K562 (cell line): ENCODE data around the gene TRIM44. TPM values are rescaled to one million over a fixed set of nuclear protein-coding genes. Genes with fewer than 3 reads are reported as not detected.
A peak's percentile ranks its signal among the peaks of the same experiment; 100 is the strongest.

Experiments used
- ATAC-seq: fragments of 200-7000 bp; cut with Tn5 transposase; 3 replicates; pipeline ENCODE4 v1.9.1; 2020; ENCODE audit warnings: moderate library complexity
- Bru-seq: library from RNA; stranded (reverse); fragments of 400-500 nt; gene quantifications from one replicate; lab custom pipeline; 2021; lab: Mats Ljungman, UMichigan
- BruChase-seq, 2 experiments: library from RNA; stranded (reverse); fragments of 400-500 nt; gene quantifications; one replicate each; lab custom pipeline; 2021; lab: Mats Ljungman, UMichigan
- BruUV-seq: library from RNA; stranded (reverse); fragments of 400-500 nt; replicated peaks from 2 replicates; lab custom pipeline; 2021; lab: Mats Ljungman, UMichigan
- CTCF ChIA-PET: fragments of 300-600 bp; formaldehyde crosslinking; extraction: SDS; loops from one replicate; lab custom pipeline; 2021; ENCODE audit warnings: low intra/inter-chr PET ratio; lab: Yijun Ruan, JAX
- POLR2A ChIA-PET: fragments of 300-600, 350-650 bp; sonication (Branson Sonifier 250); formaldehyde crosslinking; extraction: SDS; loops from one replicate; lab custom pipeline; 2021; ENCODE audit warnings: antibody characterized with exemption, inconsistent platforms; lab: Yijun Ruan, JAX
- DNase-seq, 4 experiments: peaks; one replicate each; pipeline versions ENCODE4 v3.0.0 to v3.0.0-alpha.2; 2011 to 2018; ENCODE audit warnings: low spot score in 3 of 4, mixed read lengths in 3 of 4; ENCODE audit errors: extremely low read depth in 1 of 4
- FAIRE-seq: peaks from 2 replicates; lab custom pipeline; 2011; peaks lifted over from hg19 to GRCh38; lab: Jason Lieb, UNC
- H2AFZ ChIP-seq: 2 replicates; pipeline ENCODE4 v1.6.0; 2011; ENCODE audit warnings: low read depth, low read length, control low read depth, inconsistent platforms
- H3K27ac ChIP-seq: fragments of 200-600 bp; 3 replicates; pipeline ENCODE4 v1.8.0; 2011; ENCODE audit warnings: low read depth, mild to moderate bottlenecking, control low read depth, inconsistent platforms, low read length, moderate library complexity, mixed read lengths; ENCODE audit errors: extremely low read depth
- H3K27me3 ChIP-seq, 2 experiments: fragments of 300-600 bp in 1 of 2; 2 replicates in 1 of 2; 3 replicates in 1 of 2; pipeline versions ENCODE4 v1.6.0 to v1.8.0; 2011; ENCODE audit warnings: inconsistent platforms in 2 of 2, low read length in 2 of 2, mild to moderate bottlenecking in 1 of 2, mixed read lengths in 1 of 2, moderate library complexity in 1 of 2; ENCODE audit not compliant: control insufficient read depth in 2 of 2, insufficient read depth in 2 of 2
- H3K36me3 ChIP-seq: fragments of 300-600 bp; 3 replicates; pipeline ENCODE4 v1.8.0; 2011; ENCODE audit warnings: mild to moderate bottlenecking, low read length, inconsistent platforms; ENCODE audit not compliant: control insufficient read depth, insufficient read depth
- H3K4me1 ChIP-seq, 2 experiments: fragments of 200-600 bp in 1 of 2; replicated peaks in 1 of 2; 2 replicates in 1 of 2; 3 replicates in 1 of 2; pipeline versions ENCODE4 v1.5.1 to v1.8.0; 2011; ENCODE audit warnings: inconsistent platforms in 2 of 2, low read length in 2 of 2, mild to moderate bottlenecking in 1 of 2, mixed read lengths in 1 of 2, moderate library complexity in 1 of 2; ENCODE audit not compliant: control insufficient read depth in 2 of 2, insufficient read depth in 2 of 2
- H3K4me2 ChIP-seq: 2 replicates; pipeline ENCODE4 v1.6.1; 2011; ENCODE audit warnings: low read length, control low read depth, inconsistent platforms, mixed read lengths; ENCODE audit not compliant: insufficient read depth
- H3K4me3 ChIP-seq: fragments of 200-600 bp; sonication (generic), shearing (Covaris generic); 2 replicates; pipeline ENCODE4 v1.5.1; 2016; ENCODE audit warnings: control low read depth, inconsistent platforms
- H3K79me2 ChIP-seq: fragments of 200-600 bp; 3 replicates; pipeline ENCODE4 v1.8.0; 2011; ENCODE audit warnings: low read length, inconsistent platforms; ENCODE audit not compliant: control insufficient read depth, insufficient read depth
- H3K9ac ChIP-seq, 2 experiments: 2 replicates each; pipeline versions ENCODE4 v1.6.0 to v1.6.1; 2011; ENCODE audit warnings: low read depth in 2 of 2, low read length in 2 of 2, control low read depth in 1 of 2, inconsistent platforms in 1 of 2, mild to moderate bottlenecking in 1 of 2, mixed read lengths in 1 of 2; ENCODE audit not compliant: insufficient read depth in 1 of 2
- H3K9me1 ChIP-seq: one replicate; pipeline ENCODE4 v1.6.0; 2011; ENCODE audit warnings: inconsistent platforms, mild to moderate bottlenecking, low read length, moderate library complexity; ENCODE audit not compliant: control insufficient read depth, insufficient read depth
- H3K9me3 ChIP-seq: replicated peaks from 2 replicates; pipeline ENCODE4 v1.5.1; 2011; ENCODE audit warnings: low read depth, low read length, inconsistent platforms; ENCODE audit not compliant: control insufficient read depth, insufficient read depth
- H4K20me1 ChIP-seq: replicated peaks from 2 replicates; pipeline ENCODE4 v1.6.1; 2011; ENCODE audit warnings: low read length, inconsistent platforms, mixed read lengths; ENCODE audit not compliant: control insufficient read depth, insufficient read depth
- ARID1B ChIP-seq: fragments of 450-650 bp; IDR thresholded peaks from 2 replicates; pipeline ENCODE4 v1.6.1; 2016; ENCODE audit warnings: antibody characterized with exemption, mild to moderate bottlenecking, inconsistent platforms
- CBFA2T3 ChIP-seq: fragments of 450-650 bp; IDR thresholded peaks from 2 replicates; pipeline ENCODE4 v1.6.1; 2017
- FOXA3 ChIP-seq, 2 experiments: fragments of 450-650 bp in 1 of 2; sonication (generic) in 1 of 2; formaldehyde crosslinking; IDR thresholded peaks in 1 of 2; conservative IDR thresholded peaks in 1 of 2; 2 replicates each; pipeline versions ENCODE4 v1.4.0 to v1.8.0; 2020 to 2022; ENCODE audit warnings: mild to moderate bottlenecking in 2 of 2, missing genetic modification reagents in 1 of 2
- GABPA ChIP-seq: fragments of 200-800 bp; sonication (Bioruptor generic); conservative IDR thresholded peaks from 2 replicates; pipeline ENCODE4 v1.6.1; 2016; ENCODE audit warnings: low read depth, missing genetic modification characterization, missing compliant biosample characterization
- KDM4B ChIP-seq, 2 experiments: fragments of 450-650 bp in 1 of 2; sonication (generic) in 1 of 2; IDR thresholded peaks; 2 replicates each; pipeline ENCODE4 v1.6.1; 2016 to 2017; ENCODE audit warnings: borderline replicate concordance in 2 of 2, antibody characterized with exemption in 1 of 2, low read depth in 1 of 2, mild to moderate bottlenecking in 1 of 2
- KLF6 ChIP-seq: fragments of 250-450 bp; sonication (Bioruptor Pico); IDR thresholded peaks from 2 replicates; pipeline ENCODE4 v1.4.0; 2020; ENCODE audit warnings: mild to moderate bottlenecking, moderate library complexity, borderline replicate concordance
- NFXL1 ChIP-seq: fragments of 450-650 bp; formaldehyde crosslinking; IDR thresholded peaks from 2 replicates; pipeline ENCODE4 v1.4.0; 2021; ENCODE audit warnings: mild to moderate bottlenecking
- POLR2G ChIP-seq: fragments of 200-400 bp; formaldehyde crosslinking; IDR thresholded peaks from 2 replicates; pipeline ENCODE4 v1.6.1; 2017; ENCODE audit warnings: low read depth, mild to moderate bottlenecking, antibody characterized with exemption, low read length, moderate library complexity
- TOE1 ChIP-seq, 2 experiments: fragments of 450-650 bp in 1 of 2; sonication (generic) in 1 of 2; formaldehyde crosslinking in 1 of 2; IDR thresholded peaks; 2 replicates each; pipeline versions ENCODE4 v1.7.1 to v1.8.0; 2016 to 2022; ENCODE audit warnings: borderline replicate concordance in 2 of 2, mild to moderate bottlenecking in 2 of 2, antibody characterized with exemption in 1 of 2, inconsistent platforms in 1 of 2, low read depth in 1 of 2, missing genetic modification reagents in 1 of 2, moderate library complexity in 1 of 2
- WGBS: fragments of 100-300 bp; shearing (Covaris generic); methylation state at CpG from one replicate; pipeline ENCODE4 v1.1.6; 2016; ENCODE audit warnings: low coverage, mixed read lengths; ENCODE audit not compliant: insufficient coverage; ENCODE audit errors: missing lambda C conversion rate; 5-methylcytosine and 5-hydroxymethylcytosine counted together
- in situ Hi-C: fragments of 300-500 bp; cut with MboI; formaldehyde crosslinking; loops from 4 replicates; pipeline ENCODE4 v1.15.0; 2018; ENCODE audit warnings: inconsistent platforms, mixed read lengths
- intact Hi-C: fragments of 100-400 bp; cut with micrococcal nuclease; formaldehyde crosslinking; loops from 2 replicates; pipeline ENCODE4 v1.14.2; 2022
- long read RNA-seq, 3 experiments: library from polyadenylated mRNA in 2 of 3; library from RNA in 1 of 3; unstranded in 2 of 3; stranded (forward) in 1 of 3; transcript quantifications; one replicate each; pipeline ENCODE4 v2.0.0, GENCODE V29; 2019 to 2022
- polyA minus RNA-seq, 3 experiments: library from RNA; depleted of rRNA, polyadenylated mRNA; stranded (reverse); fragments of >200 nt; gene quantifications; 2 replicates each; pipeline ENCODE4 v1.2.3, GENCODE V29; 2011
- polyA plus RNA-seq, 8 experiments: library from polyadenylated mRNA; depleted of rRNA in 4 of 8; stranded (reverse) in 5 of 8; unstranded in 3 of 8; fragments of >200 nt; fragmentation: Nextera tagmentation in 2 of 8; fragmentation: Illumina TruSeq in 1 of 8; extraction: Ambion mirVana in 2 of 8; extraction: Trizol in 1 of 8; gene quantifications; 2 replicates each; pipeline versions ENCODE4 v1.2.1 to v1.2.3, GENCODE V29; 2011 to 2014; ENCODE audit warnings: inconsistent platforms in 1 of 8, missing spikeins in 1 of 8
- total RNA-seq, 7 experiments: library from RNA; depleted of rRNA in 6 of 7; stranded (reverse); fragments of >200 nt in 6 of 7; fragmentation: Illumina TruSeq in 2 of 7; extraction: Trizol in 2 of 7; gene quantifications; 2 replicates each; pipeline versions ENCODE4 v1.2.1 to v1.2.3, GENCODE V29; 2011 to 2021; ENCODE audit warnings: low replicate concordance in 1 of 7
- TF ChIP-seq, protein P1 (sequence below), 2 experiments: fragments of 200-800 bp in 1 of 2; sonication (Bioruptor generic) in 1 of 2; sonication (generic) in 1 of 2; formaldehyde crosslinking in 1 of 2; IDR thresholded peaks in 1 of 2; conservative IDR thresholded peaks in 1 of 2; 2 replicates each; pipeline versions ENCODE4 v1.5.0 to v1.6.1; 2016 to 2020; ENCODE audit warnings: missing compliant biosample characterization in 1 of 2, missing genetic modification characterization in 1 of 2, missing genetic modification reagents in 1 of 2

The TRIM44 gene, protein sequence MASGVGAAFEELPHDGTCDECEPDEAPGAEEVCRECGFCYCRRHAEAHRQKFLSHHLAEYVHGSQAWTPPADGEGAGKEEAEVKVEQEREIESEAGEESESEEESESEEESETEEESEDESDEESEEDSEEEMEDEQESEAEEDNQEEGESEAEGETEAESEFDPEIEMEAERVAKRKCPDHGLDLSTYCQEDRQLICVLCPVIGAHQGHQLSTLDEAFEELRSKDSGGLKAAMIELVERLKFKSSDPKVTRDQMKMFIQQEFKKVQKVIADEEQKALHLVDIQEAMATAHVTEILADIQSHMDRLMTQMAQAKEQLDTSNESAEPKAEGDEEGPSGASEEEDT
- 15.0 and 29.3 TPM in 2 replicates for total RNA-seq (2011; cell fraction: chromatin; rRNA removed; ENCODE audit: low replicate concordance)
- total RNA-seq (2011; cell fraction: nucleolus; rRNA removed), result 4.5 and 8.6 TPM in 2 replicates
- 12.8 and 26.0 TPM in 2 replicates for total RNA-seq (2011; cell fraction: nucleoplasm; rRNA removed)
- total RNA-seq (2014; rRNA removed) (20.7 and 37.0 TPM in 2 replicates), total RNA-seq (2014; rRNA removed; fragmentation: Illumina TruSeq; extraction: Trizol) (38.0 and 40.3 TPM in 2 replicates), total RNA-seq (2015; rRNA removed; fragmentation: Illumina TruSeq; extraction: Trizol) (30.3 and 31.9 TPM in 2 replicates), total RNA-seq (2021) (52.3 and 62.5 TPM in 2 replicates), polyA plus RNA-seq (2011; rRNA removed) (101 and 105 TPM in 2 replicates), polyA plus RNA-seq (2014; fragmentation: Illumina TruSeq; extraction: Trizol) (79.0 and 89.1 TPM in 2 replicates), polyA plus RNA-seq (2014; fragmentation: Nextera tagmentation; extraction: Ambion mirVana) (10 to 100 TPM in 1 of 2 experiments, 1 to 10 TPM in 1; 8.3 to 12.1 TPM), polyA plus RNA-seq (2014; rRNA removed) (20.9 and 37.2 TPM in 2 replicates), polyA minus RNA-seq (2011; rRNA and poly(A)+ RNA removed) (136 and 153 TPM in 2 replicates), Bru-seq, nascent RNA (percentile 82 among the genes with signal in this experiment), BruChase-seq, experiment 1, labeled RNA remaining after a 2-hour chase (percentile 88 among the genes with signal in this experiment), BruChase-seq, experiment 2, labeled RNA remaining after a 6-hour chase (percentile 88 among the genes with signal in this experiment)
- 33.2 and 61.8 TPM in 2 replicates for polyA plus RNA-seq (2011; cell fraction: cytosol; rRNA removed)
- polyA plus RNA-seq (2011; cell fraction: nucleus; rRNA removed), result 96.2 and 126 TPM in 2 replicates
- polyA plus RNA-seq (2012), result 36.5 and 64.3 TPM in 2 replicates
- polyA minus RNA-seq (2011; cell fraction: cytosol; rRNA and poly(A)+ RNA removed), result 42.9 and 45.3 TPM in 2 replicates
- polyA minus RNA-seq (2011; cell fraction: nucleus; rRNA and poly(A)+ RNA removed), result 9.0 and 16.4 TPM in 2 replicates
- long read RNA-seq, experiment 1, full-length matches to known transcripts, result 331 of 393 reads
- long read RNA-seq, experiment 1, partial matches to known transcripts, result 7 of 393 reads
- long read RNA-seq, experiment 1, other reads (novel, unspliced or antisense), result 55 of 393 reads
- long read RNA-seq, experiment 2, full-length matches to known transcripts, result 11 of 86 reads
- long read RNA-seq, experiment 2, partial matches to known transcripts, result 1 of 86 reads
- long read RNA-seq, experiment 2, other reads (novel, unspliced or antisense), result 74 of 86 reads
- long read RNA-seq, experiment 3, full-length matches to known transcripts, result 22 of 33 reads
- long read RNA-seq, experiment 3, partial matches to known transcripts, result 2 of 33 reads
- long read RNA-seq, experiment 3, other reads (novel, unspliced or antisense), result 9 of 33 reads

DNA sequence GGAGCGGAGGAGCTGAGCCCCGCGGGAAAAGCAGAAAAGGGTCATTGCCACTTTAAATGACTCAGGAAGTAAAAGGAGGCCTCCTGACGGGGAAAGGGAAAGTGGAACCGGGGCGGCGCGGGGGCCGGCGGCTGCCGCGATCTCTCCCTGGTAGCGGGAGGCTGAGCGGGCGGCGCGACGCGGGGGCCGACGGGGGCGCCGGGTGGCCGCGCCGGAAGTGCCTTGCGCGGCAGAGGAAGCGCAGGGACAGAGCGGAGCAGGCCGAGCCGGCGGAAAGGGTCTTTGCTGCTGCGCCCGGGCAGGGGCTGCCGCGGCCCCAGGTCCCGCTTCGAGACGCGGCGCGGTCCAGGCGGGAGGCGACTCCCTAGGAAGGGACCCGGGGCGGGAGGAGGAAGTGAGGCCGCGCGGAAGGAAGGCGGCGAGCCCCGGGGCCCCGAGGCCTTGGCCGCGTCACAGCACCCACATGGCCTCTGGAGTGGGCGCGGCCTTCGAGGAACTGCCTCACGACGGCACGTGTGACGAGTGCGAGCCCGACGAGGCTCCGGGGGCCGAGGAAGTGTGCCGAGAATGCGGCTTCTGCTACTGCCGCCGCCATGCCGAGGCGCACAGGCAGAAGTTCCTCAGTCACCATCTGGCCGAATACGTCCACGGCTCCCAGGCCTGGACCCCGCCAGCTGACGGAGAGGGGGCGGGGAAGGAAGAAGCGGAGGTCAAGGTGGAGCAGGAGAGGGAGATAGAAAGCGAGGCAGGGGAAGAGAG is at the start of gene TRIM44:
TSS of gene TRIM44 (plus strand) at position 127 of the 759 bp plus-strand sequence. CDS start at position 464, 337 bp downstream.
- Histone ChIP-seq H4K20me1 (no peaks in the 10 kb centered on the region), H3K27ac (peak within 1 kb of the TSS; percentile 89), H3K4me3 (peak within 1 kb of the TSS; percentile 58), H3K9ac (peak within 1 kb of the TSS; percentile 78 to 93), H3K36me3 (peaks cover 8% of the 10 kb centered on the region; the same call in 2 of the 3 replicates), H3K9me3 (no peaks in the 10 kb centered on the region), H3K79me2 (peaks cover 48% of the 10 kb centered on the region), H2AFZ (peak within 1 kb of the TSS; percentile 95), H3K27me3 (peaks cover 2 to 3% of the 10 kb centered on the region in 2 experiments; a peak in 4 of 5 replicates), H3K4me2 (peak within 1 kb of the TSS; percentile 92), H3K4me1 (peaks cover 0 to 16% of the 10 kb centered on the region in 2 experiments; a peak in 3 of 5 replicates), H3K9me1 (no peaks in the 10 kb centered on the region)
- under 1% methylated on average over 33 of the region's 82 CpGs for WGBS
- BruUV-seq, result TSS peak; percentile 81
- CTCF ChIA-PET, result no interaction called here
- POLR2A ChIA-PET, result interaction anchor here (0.8 kb wide), 1 partner anchor 15 kb away, joined by 3 read pairs; no protein-coding TSS in a partner anchor
- peak; percentile 90 for ATAC-seq
- in situ Hi-C loops, result no loop called here
- no peak for FAIRE-seq
- intact Hi-C loops, result no loop called here
- peak; percentile 83 to 86 (median 84) for DNase-seq
- peak; percentile 95 for TF ChIP-seq POLR2G
- TF ChIP-seq, protein P1, sequence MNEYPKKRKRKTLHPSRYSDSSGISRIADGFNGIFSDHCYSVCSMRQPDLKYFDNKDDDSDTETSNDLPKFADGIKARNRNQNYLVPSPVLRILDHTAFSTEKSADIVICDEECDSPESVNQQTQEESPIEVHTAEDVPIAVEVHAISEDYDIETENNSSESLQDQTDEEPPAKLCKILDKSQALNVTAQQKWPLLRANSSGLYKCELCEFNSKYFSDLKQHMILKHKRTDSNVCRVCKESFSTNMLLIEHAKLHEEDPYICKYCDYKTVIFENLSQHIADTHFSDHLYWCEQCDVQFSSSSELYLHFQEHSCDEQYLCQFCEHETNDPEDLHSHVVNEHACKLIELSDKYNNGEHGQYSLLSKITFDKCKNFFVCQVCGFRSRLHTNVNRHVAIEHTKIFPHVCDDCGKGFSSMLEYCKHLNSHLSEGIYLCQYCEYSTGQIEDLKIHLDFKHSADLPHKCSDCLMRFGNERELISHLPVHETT (CRISPR knock-in tag; conservative IDR thresholded peaks at IDR 0.05 in 1 of 2, IDR thresholded peaks at IDR 0.05 in 1 of 2), result peak in 1 of 2 experiments; percentile 100; a peak in 2 of 4 replicates
- no peak for TF ChIP-seq NFXL1 (CRISPR knock-in tag)
- no peak for TF ChIP-seq KDM4B (IDR thresholded peaks at IDR 0.05; ENCODE audit: borderline replicate concordance in 2 of 2, low read depth in 1 of 2)
- TF ChIP-seq GABPA (tag), result peak; percentile 98
- TF ChIP-seq CBFA2T3, result peak; percentile 31
- peak; percentile 60 for TF ChIP-seq ARID1B
- peak; percentile 80 for TF ChIP-seq TOE1 (IDR thresholded peaks at IDR 0.05; ENCODE audit: borderline replicate concordance)
- TF ChIP-seq TOE1 (CRISPR knock-in tag; IDR thresholded peaks at IDR 0.05; ENCODE audit: borderline replicate concordance, low read depth), result 0 out of 2 replicates have a peak, but pooled peaks have one; percentile 95
- peak; percentile 80; the same call in 1 of the 2 replicates for TF ChIP-seq KLF6 (CRISPR knock-in tag)
- TF ChIP-seq FOXA3 (CRISPR knock-in tag; conservative IDR thresholded peaks at IDR 0.05 in 1 of 2, IDR thresholded peaks at IDR 0.05 in 1 of 2), result peak in 1 of 2 experiments; percentile 90; a peak in 2 of 4 replicates
